ENCODE measurements around the gene SLC32A1. TPM values are rescaled to one million over a fixed set of nuclear protein-coding genes. Genes with fewer than 3 reads are reported as not detected.
A peak's percentile ranks its signal among the peaks of the same experiment; 100 is the strongest.

The SLC32A1 gene
- total RNA-seq, 1 experiment from 2014 or later, result not detected

DNA sequence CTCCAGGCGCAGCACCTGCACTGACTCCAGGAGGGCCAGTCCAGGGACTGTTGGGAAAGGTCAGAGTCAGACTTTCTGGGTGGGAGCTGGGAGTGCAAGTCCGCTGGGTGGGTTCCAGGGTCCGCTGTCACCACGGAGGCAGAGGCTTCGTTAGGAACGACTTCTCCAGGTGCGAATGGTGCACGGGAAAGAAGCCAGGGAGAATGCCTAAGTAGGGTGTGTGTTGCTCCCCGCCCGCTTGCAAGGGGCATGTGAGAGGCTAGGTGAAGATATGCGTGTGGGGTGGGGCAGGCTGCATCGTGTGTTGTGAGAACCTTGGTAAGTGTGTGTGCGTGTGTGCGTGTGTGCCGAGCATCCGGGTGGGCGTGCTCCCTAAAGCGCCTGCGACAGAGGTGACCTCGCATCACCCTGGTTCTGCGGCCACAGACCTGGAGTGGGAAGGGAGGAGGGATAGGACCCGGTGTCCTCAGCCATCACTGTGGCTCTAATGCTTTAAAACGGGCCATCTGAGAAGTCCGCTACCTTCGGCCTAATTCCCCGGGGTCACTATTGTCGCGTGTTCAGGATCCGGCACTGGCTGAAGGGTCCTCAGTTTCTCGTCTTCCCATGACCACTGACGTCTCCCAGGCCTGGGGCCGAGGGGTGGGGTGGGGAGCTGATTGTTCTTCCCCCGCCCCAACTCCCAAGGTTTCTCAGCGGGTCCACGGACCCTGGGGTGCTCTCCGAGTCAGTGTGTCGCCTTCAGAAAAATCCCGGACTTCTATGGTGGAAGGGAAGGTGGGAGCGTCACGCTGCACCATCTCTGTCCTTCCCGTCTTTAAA lies 6.1 kb downstream of the SLC32A1 start:
- Histone ChIP-seq H3K4me2 (ENCODE audit: low read length) (peak overlapping the region; percentile 99), H3K9ac (ENCODE audit: low read length) (peak overlapping the region; percentile 68; the same call in 1 of the 2 replicates), H3K79me2 (ENCODE audit: insufficient read depth, low read length) (no peaks in the 10 kb centered on the region), H3K4me3 (replicated peaks in 1 of 2; ENCODE audit: low read depth in 1 of 2, low read length in 2 of 2) (peak overlapping the region; percentile 46 to 64), H3K9me3 (ENCODE audit: control insufficient read depth in 1 of 2, insufficient read depth in 1 of 2, low read depth in 1 of 2, low read length in 2 of 2) (no peaks in the 10 kb centered on the region), H3K27ac (ENCODE audit: low read depth, low read length) (no peak overlapping the region), H3K36me3 (ENCODE audit: control insufficient read depth in 1 of 2, insufficient read depth in 2 of 2, low read length in 2 of 2) (no peaks in the 10 kb centered on the region), H4K20me1 (ENCODE audit: insufficient read depth) (no peaks in the 10 kb centered on the region), H2AFZ (ENCODE audit: low read depth, low read length, poor library complexity, severe bottlenecking) (peak overlapping the region; percentile 99), H3K9me2 (ENCODE audit: insufficient read depth) (no peaks in the 10 kb centered on the region), H3K4me1 (ENCODE audit: control insufficient read depth in 1 of 2, insufficient read depth in 2 of 2, low read length in 2 of 2) (peaks cover 4 to 21% of the 10 kb centered on the region in 2 experiments; a peak in 3 of 4 replicates), H3K27me3 (ENCODE audit: insufficient read depth, low read length) (no peaks in the 10 kb centered on the region)
- BruUV-seq (replicated peaks), result no TSS peak
- DNase-seq (ENCODE audit: low read depth, low spot score) (no peak), ATAC-seq (no peak; the same call in 1 of the 2 replicates)
- intact Hi-C loops (cut with micrococcal nuclease), result loop anchor here (5.0 kb wide), 1 partner anchor 83 kb away; no protein-coding TSS in a partner anchor
- ChIA-PET POLR2A (no interaction called here), CTCF (interaction anchor here (0.7 to 1.7 kb wide), 5 partner anchors 9 to 319 kb away, joined by 3 to 6 read pairs (median 4); no protein-coding TSS in a partner anchor), RAD21 (ENCODE audit: low non-redundant PET in 1 of 2, low total read pairs in 2 of 2, uncharacterized antibody in 2 of 2, unreplicated experiment in 2 of 2) (interaction anchor here in 1 of 2 experiments (0.6 kb wide), 1 partner anchor 59 kb away, joined by 4 read pairs; no protein-coding TSS in a partner anchor)
- no peak for TF ChIP-seq SP1 (IDR thresholded peaks at IDR 0.05; ENCODE audit: low read depth)
- TF ChIP-seq YY1 (IDR thresholded peaks at IDR 0.05; ENCODE audit: extremely low read depth, insufficient replicate concordance, low read depth, low read length), result no peak
- TF ChIP-seq, protein P1, sequence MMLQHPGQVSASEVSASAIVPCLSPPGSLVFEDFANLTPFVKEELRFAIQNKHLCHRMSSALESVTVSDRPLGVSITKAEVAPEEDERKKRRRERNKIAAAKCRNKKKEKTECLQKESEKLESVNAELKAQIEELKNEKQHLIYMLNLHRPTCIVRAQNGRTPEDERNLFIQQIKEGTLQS (IDR thresholded peaks at IDR 0.05), result no peak
- no peak for TF ChIP-seq CBX3 (IDR thresholded peaks at IDR 0.05; ENCODE audit: low read depth)
- no peak for TF ChIP-seq ELF1 (IDR thresholded peaks at IDR 0.05; ENCODE audit: borderline replicate concordance, low read depth)
- no peak for TF ChIP-seq TCF7L2 (IDR thresholded peaks at IDR 0.05; ENCODE audit: borderline replicate concordance, extremely low read depth, insufficient read depth, insufficient read length)
- no peak for TF ChIP-seq SIN3A (IDR thresholded peaks at IDR 0.05; ENCODE audit: low read depth)
- TF ChIP-seq, protein P2, sequence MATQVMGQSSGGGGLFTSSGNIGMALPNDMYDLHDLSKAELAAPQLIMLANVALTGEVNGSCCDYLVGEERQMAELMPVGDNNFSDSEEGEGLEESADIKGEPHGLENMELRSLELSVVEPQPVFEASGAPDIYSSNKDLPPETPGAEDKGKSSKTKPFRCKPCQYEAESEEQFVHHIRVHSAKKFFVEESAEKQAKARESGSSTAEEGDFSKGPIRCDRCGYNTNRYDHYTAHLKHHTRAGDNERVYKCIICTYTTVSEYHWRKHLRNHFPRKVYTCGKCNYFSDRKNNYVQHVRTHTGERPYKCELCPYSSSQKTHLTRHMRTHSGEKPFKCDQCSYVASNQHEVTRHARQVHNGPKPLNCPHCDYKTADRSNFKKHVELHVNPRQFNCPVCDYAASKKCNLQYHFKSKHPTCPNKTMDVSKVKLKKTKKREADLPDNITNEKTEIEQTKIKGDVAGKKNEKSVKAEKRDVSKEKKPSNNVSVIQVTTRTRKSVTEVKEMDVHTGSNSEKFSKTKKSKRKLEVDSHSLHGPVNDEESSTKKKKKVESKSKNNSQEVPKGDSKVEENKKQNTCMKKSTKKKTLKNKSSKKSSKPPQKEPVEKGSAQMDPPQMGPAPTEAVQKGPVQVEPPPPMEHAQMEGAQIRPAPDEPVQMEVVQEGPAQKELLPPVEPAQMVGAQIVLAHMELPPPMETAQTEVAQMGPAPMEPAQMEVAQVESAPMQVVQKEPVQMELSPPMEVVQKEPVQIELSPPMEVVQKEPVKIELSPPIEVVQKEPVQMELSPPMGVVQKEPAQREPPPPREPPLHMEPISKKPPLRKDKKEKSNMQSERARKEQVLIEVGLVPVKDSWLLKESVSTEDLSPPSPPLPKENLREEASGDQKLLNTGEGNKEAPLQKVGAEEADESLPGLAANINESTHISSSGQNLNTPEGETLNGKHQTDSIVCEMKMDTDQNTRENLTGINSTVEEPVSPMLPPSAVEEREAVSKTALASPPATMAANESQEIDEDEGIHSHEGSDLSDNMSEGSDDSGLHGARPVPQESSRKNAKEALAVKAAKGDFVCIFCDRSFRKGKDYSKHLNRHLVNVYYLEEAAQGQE (IDR thresholded peaks at IDR 0.05; ENCODE audit: low read depth), result no peak
- TF ChIP-seq POLR2AphosphoS5 (IDR thresholded peaks at IDR 0.05; ENCODE audit: low read depth, low read length), result no peak
- TF ChIP-seq CEBPB (IDR thresholded peaks at IDR 0.05; ENCODE audit: low read depth), result no peak
- TF ChIP-seq, protein P3, sequence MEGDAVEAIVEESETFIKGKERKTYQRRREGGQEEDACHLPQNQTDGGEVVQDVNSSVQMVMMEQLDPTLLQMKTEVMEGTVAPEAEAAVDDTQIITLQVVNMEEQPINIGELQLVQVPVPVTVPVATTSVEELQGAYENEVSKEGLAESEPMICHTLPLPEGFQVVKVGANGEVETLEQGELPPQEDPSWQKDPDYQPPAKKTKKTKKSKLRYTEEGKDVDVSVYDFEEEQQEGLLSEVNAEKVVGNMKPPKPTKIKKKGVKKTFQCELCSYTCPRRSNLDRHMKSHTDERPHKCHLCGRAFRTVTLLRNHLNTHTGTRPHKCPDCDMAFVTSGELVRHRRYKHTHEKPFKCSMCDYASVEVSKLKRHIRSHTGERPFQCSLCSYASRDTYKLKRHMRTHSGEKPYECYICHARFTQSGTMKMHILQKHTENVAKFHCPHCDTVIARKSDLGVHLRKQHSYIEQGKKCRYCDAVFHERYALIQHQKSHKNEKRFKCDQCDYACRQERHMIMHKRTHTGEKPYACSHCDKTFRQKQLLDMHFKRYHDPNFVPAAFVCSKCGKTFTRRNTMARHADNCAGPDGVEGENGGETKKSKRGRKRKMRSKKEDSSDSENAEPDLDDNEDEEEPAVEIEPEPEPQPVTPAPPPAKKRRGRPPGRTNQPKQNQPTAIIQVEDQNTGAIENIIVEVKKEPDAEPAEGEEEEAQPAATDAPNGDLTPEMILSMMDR (IDR thresholded peaks at IDR 0.05 in 2 of 3, conservative IDR thresholded peaks at IDR 0.05 in 1 of 3; ENCODE audit: borderline replicate concordance in 1 of 3, insufficient read depth in 1 of 3, low read depth in 2 of 3, low read length in 2 of 3), result no peak
- TF ChIP-seq ZNF274 (IDR thresholded peaks at IDR 0.05; ENCODE audit: low read depth, low read length), result no peak
